H9 (cell line): Measurements from ENCODE around the gene LSM3. TPM values are rescaled to one million over a fixed set of nuclear protein-coding genes. Genes with fewer than 3 reads are reported as not detected.

ENCODE experiments used
- DNase-seq: peaks from one replicate; pipeline ENCODE4 v3.0.0-alpha.2; 2017
- H2AFZ ChIP-seq: one replicate; pipeline ENCODE4 v1.6.1; 2013; ENCODE audit warnings: mild to moderate bottlenecking, low read length, control low read depth, moderate library complexity
- H2AK5ac ChIP-seq: 2 replicates; pipeline ENCODE4 v1.6.1; 2013; ENCODE audit warnings: low read length, control low read depth, mixed read lengths; ENCODE audit not compliant: insufficient read length
- H2BK120ac ChIP-seq: one replicate; pipeline ENCODE4 v1.6.1; 2013; ENCODE audit warnings: low read depth, mild to moderate bottlenecking, low read length, control low read depth, inconsistent platforms; ENCODE audit not compliant: poor library complexity, severe bottlenecking
- H2BK12ac ChIP-seq: 2 replicates; pipeline ENCODE4 v1.6.1; 2013; ENCODE audit warnings: low read length, control low read depth, mixed read lengths, low read depth; ENCODE audit not compliant: insufficient read length
- H2BK15ac ChIP-seq: 2 replicates; pipeline ENCODE4 v1.6.1; 2013; ENCODE audit warnings: low read depth, low read length, control low read depth
- H2BK20ac ChIP-seq: one replicate; pipeline ENCODE4 v1.6.1; 2013; ENCODE audit warnings: low read depth, mild to moderate bottlenecking, low read length, control low read depth, inconsistent platforms; ENCODE audit not compliant: poor library complexity, severe bottlenecking
- H2BK5ac ChIP-seq: 2 replicates; pipeline ENCODE4 v1.6.1; 2013; ENCODE audit warnings: low read length, control low read depth, mixed read lengths; ENCODE audit not compliant: insufficient read length
- H3K14ac ChIP-seq: 2 replicates; pipeline ENCODE4 v1.6.1; 2013; ENCODE audit warnings: low read length, control low read depth; ENCODE audit not compliant: insufficient read depth
- H3K18ac ChIP-seq: 2 replicates; pipeline ENCODE4 v1.6.1; 2013; ENCODE audit warnings: low read depth, mild to moderate bottlenecking, mixed read lengths, low read length, control low read depth; ENCODE audit not compliant: insufficient read length
- H3K23ac ChIP-seq: 2 replicates; pipeline ENCODE4 v1.6.1; 2013; ENCODE audit warnings: low read length, control low read depth, mixed read lengths, low read depth; ENCODE audit not compliant: insufficient read length
- H3K23me2 ChIP-seq: 2 replicates; pipeline ENCODE4 v1.6.1; 2013; ENCODE audit warnings: low read depth, mild to moderate bottlenecking, mixed read lengths, low read length, control low read depth; ENCODE audit not compliant: insufficient read length, poor library complexity, severe bottlenecking
- H3K27ac ChIP-seq: 2 replicates; pipeline ENCODE4 v1.5.1; 2013; ENCODE audit warnings: low read length, control low read depth, mixed read lengths, low read depth; ENCODE audit not compliant: insufficient read length
- H3K27me3 ChIP-seq: 2 replicates; pipeline ENCODE4 v1.6.1; 2013; ENCODE audit warnings: low read length, control low read depth, inconsistent platforms; ENCODE audit not compliant: insufficient read depth
- H3K4ac ChIP-seq: 2 replicates; pipeline ENCODE4 v1.6.1; 2013; ENCODE audit warnings: low read depth, mild to moderate bottlenecking, control low read depth, inconsistent platforms, low read length, moderate library complexity
- H3K4me1 ChIP-seq: 2 replicates; pipeline ENCODE4 v1.6.1; 2013; ENCODE audit warnings: low read length, control low read depth, inconsistent platforms; ENCODE audit not compliant: insufficient read depth
- H3K4me2 ChIP-seq: 2 replicates; pipeline ENCODE4 v1.6.1; 2013; ENCODE audit warnings: low read length, control low read depth, mixed read lengths; ENCODE audit not compliant: insufficient read length, insufficient read depth
- H3K56ac ChIP-seq: 2 replicates; pipeline ENCODE4 v1.6.1; 2013; ENCODE audit warnings: low read depth, mild to moderate bottlenecking, mixed read lengths, low read length, control low read depth; ENCODE audit not compliant: insufficient read length
- H3K79me1 ChIP-seq: 2 replicates; pipeline ENCODE4 v1.6.1; 2013; ENCODE audit warnings: low read depth, mild to moderate bottlenecking, moderate library complexity, low read length, control low read depth, inconsistent platforms; ENCODE audit not compliant: insufficient read depth, poor library complexity, severe bottlenecking
- H3K79me2 ChIP-seq: 2 replicates; pipeline ENCODE4 v1.6.1; 2013; ENCODE audit warnings: low read length, control low read depth, inconsistent platforms; ENCODE audit not compliant: insufficient read depth
- H3K9ac ChIP-seq: 2 replicates; pipeline ENCODE4 v1.6.1; 2013; ENCODE audit warnings: low read length, control low read depth, mixed read lengths; ENCODE audit not compliant: insufficient read length; ENCODE audit errors: extremely low read depth
- H3K9me3 ChIP-seq: one replicate; pipeline ENCODE4 v1.6.1; 2013; ENCODE audit warnings: low read depth, low read length, inconsistent platforms; ENCODE audit not compliant: control insufficient read depth
- H3T11ph ChIP-seq: one replicate; pipeline ENCODE4 v1.6.1; 2013; ENCODE audit warnings: mild to moderate bottlenecking, low read length, control low read depth, inconsistent platforms
- H4K20me1 ChIP-seq: one replicate; pipeline ENCODE4 v1.6.1; 2013; ENCODE audit not compliant: control insufficient read depth, insufficient read length, insufficient read depth
- H4K5ac ChIP-seq: 2 replicates; pipeline ENCODE4 v1.6.1; 2013; ENCODE audit warnings: low read depth, mild to moderate bottlenecking, mixed read lengths, low read length, control low read depth; ENCODE audit not compliant: insufficient read length
- H4K8ac ChIP-seq: replicated peaks from 2 replicates; pipeline ENCODE4 v1.6.1; 2013; ENCODE audit warnings: low read length, control low read depth, mixed read lengths, low read depth; ENCODE audit not compliant: insufficient read length
- H4K91ac ChIP-seq: 2 replicates; pipeline ENCODE4 v1.6.1; 2013; ENCODE audit warnings: low read depth, mild to moderate bottlenecking, moderate library complexity, mixed read lengths, low read length, control low read depth; ENCODE audit not compliant: insufficient read length
- H3K27ac Mint-ChIP-seq, 3 experiments: 2 replicates in 2 of 3; 3 replicates in 1 of 3; pipeline ENCODE4 v1.8.0; 2020 to 2021; ENCODE audit warnings: mixed read lengths in 3 of 3, mild to moderate bottlenecking in 1 of 3, moderate library complexity in 1 of 3
- H3K27me3 Mint-ChIP-seq: 2 replicates; pipeline ENCODE4 v1.8.0; 2021; ENCODE audit warnings: low read depth, mild to moderate bottlenecking, moderate library complexity, mixed read lengths
- H3K36me3 Mint-ChIP-seq, 3 experiments: 2 replicates in 2 of 3; 3 replicates in 1 of 3; pipeline ENCODE4 v1.8.0; 2020 to 2021; ENCODE audit warnings: low read depth in 3 of 3, mixed read lengths in 3 of 3; ENCODE audit not compliant: insufficient read depth in 1 of 3
- H3K4me1 Mint-ChIP-seq, 2 experiments: 2 replicates each; pipeline ENCODE4 v1.8.0; 2020; ENCODE audit warnings: mixed read lengths in 2 of 2
- H3K4me3 Mint-ChIP-seq, 2 experiments: 2 replicates in 1 of 2; 3 replicates in 1 of 2; pipeline ENCODE4 v1.8.0; 2020 to 2021; ENCODE audit warnings: mild to moderate bottlenecking in 2 of 2, mixed read lengths in 2 of 2, moderate library complexity in 1 of 2
- H3K9me3 Mint-ChIP-seq, 2 experiments: 2 replicates in 1 of 2; 3 replicates in 1 of 2; pipeline ENCODE4 v1.8.0; 2020; ENCODE audit warnings: mild to moderate bottlenecking in 2 of 2, mixed read lengths in 2 of 2, moderate library complexity in 1 of 2
- CTCF ChIP-seq: fragments of 200-600 bp; sonication (generic); conservative IDR thresholded peaks from 3 replicates; pipeline ENCODE4 v1.8.0; 2021; ENCODE audit warnings: antibody characterized with exemption, mild to moderate bottlenecking
- WGBS: extraction: QIAGEN DNeasy Blood & Tissue Kit; methylation state at CpG from one replicate; pipeline ENCODE4 v1.1.7; 2013; ENCODE audit warnings: missing lambda C conversion rate, low lambda C conversion rate, mixed read lengths; ENCODE audit not compliant: insufficient read length; ENCODE audit errors: extremely low coverage; 5-methylcytosine and 5-hydroxymethylcytosine counted together
- total RNA-seq: library from RNA; stranded (reverse); gene quantifications from 2 replicates; pipeline ENCODE4 v1.2.1, GENCODE V29; 2021

LSM3 gene
- total RNA-seq, 1 experiment from 2014 or later, result 24.4 TPM

- WGBS, result no CpG with 5 or more reads among the region's 7 CpGs
- H3K27ac Mint-ChIP-seq, result peak overlapping the region; percentile 73 to 97 (median 93); a peak in 5 of 7 replicates
- no peak overlapping the region for H2AFZ ChIP-seq
Measured at GRCh38 chr3:14144423-14145075, 34.1 kb upstream of the LSM3 start.

More at GRCh38 chr3:14144423-14145075, 34.1 kb upstream of the LSM3 start:
- Histone ChIP-seq H2BK20ac (no peak overlapping the region), H3K23me2 (peaks cover 2% of the 10 kb centered on the region), H3K4ac (peak overlapping the region; percentile 75; the same call in 1 of the 2 replicates), H2BK12ac (peak overlapping the region; percentile 58), H3K27me3 (no peaks in the 10 kb centered on the region), H2BK5ac (no peak overlapping the region), H3T11ph (no peak overlapping the region), H4K20me1 (peaks cover 2% of the 10 kb centered on the region), H3K79me2 (no peaks in the 10 kb centered on the region), H4K8ac (no peak overlapping the region), H3K79me1 (no peaks in the 10 kb centered on the region), H3K14ac (peak overlapping the region; percentile 62), H3K9me3 (no peaks in the 10 kb centered on the region), H2AK5ac (peak overlapping the region; percentile 37), H4K5ac (no peak overlapping the region), H3K18ac (peak overlapping the region; percentile 80), H2BK120ac (peak overlapping the region; percentile 87), H3K56ac (no peak overlapping the region), H3K4me1 (peaks cover 6% of the 10 kb centered on the region; the same call in 1 of the 2 replicates), H3K9ac (no peak overlapping the region), H4K91ac (peak overlapping the region; percentile 39), H3K27ac (peak overlapping the region; percentile 38), H3K4me2 (no peak overlapping the region), H3K23ac (no peak overlapping the region), H2BK15ac (no peak overlapping the region)
- peak; percentile 66 for DNase-seq
- Mint-ChIP-seq H3K4me1 (peaks cover 10 to 24% of the 10 kb centered on the region in 2 experiments), H3K27me3 (no peaks in the 10 kb centered on the region; the same call in 1 of the 2 replicates), H3K36me3 (peaks cover 14 to 62% (median 37%) of the 10 kb centered on the region in 3 experiments), H3K9me3 (no peaks in the 10 kb centered on the region; a peak in 1 of 5 replicates), H3K4me3 (no peak overlapping the region; a peak in 1 of 5 replicates)
- TF ChIP-seq CTCF, result no peak
